Activated CD4-positive, alpha-beta T cell treated with anti-CD3 and anti-CD28 coated beads for 48 hours (primary cell): Measurements from ENCODE around the gene ADAMTS12.
"Not testable (repeated sequence)": the region's sequence is repeated elsewhere in the genome, so short reads cannot be mapped to it uniquely, and the experiment has no call there.

Source experiments
- DNase-seq: peaks from one replicate; pipeline ENCODE4 v3.0.0-alpha.2; 2020

ADAMTS12 gene

DNA sequence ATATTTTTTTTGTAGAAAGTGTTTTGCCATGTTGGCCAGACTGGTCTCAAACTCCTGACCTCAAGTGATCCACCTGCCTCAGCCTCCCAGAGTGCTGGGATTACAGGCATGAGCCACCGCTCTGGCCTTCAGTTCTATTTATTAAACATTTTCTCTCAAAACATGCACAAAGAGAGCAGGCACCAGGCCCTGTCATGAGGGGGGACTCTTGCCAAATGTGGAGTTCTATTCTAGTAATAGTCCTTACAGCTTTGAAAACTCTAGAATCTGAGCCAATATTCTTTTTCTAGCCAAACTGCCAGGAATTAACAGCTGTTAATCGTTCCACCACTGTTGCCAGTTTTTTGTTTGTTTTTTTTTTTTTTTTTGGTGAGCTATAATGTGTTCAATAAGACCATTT is 326.5 kb downstream of the ADAMTS12 start:
- DNase-seq, result no peak

DNA sequence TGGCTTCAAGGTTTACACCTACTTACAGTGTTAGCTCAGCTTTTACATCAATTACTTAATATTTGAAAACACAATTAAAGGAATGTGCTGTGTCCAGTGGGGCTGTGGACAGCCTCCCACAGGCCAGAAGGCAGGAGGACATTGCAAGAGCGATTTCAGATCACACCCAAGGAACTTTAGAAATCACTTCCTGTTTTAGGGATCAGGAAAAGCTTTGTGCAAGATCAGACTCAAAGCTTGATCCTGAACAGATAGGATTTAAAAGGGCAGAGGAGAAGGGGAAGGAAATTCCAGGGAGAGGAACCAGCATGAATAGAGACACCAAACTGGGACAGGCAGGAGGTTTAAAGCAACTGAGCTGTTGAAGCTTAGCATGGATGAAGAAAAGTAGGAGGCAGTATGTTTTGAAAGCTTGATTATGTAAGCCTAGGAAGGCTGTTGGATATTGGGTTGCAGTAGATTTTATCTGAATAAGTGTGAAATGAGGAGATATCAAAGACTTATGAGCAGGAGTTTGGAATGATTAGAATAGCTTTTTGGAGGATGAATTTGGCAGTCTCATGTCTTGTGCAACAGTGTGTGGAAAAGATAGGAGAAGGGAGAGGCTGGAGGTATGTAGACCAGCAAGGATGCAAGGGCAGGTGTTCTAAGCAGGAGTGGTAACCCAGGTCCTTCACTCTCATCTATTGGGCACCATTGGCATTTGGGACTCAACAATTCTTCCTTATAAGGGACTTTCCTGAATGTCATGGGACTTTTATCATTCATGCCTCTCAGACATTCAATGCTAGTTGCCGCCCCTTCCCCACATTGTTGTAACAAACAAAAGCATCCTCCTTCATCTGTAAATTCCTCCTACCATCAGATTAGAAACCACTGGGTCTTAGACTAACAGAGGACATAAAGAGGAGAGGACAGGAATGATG is 327.5 kb downstream of the ADAMTS12 start:
- no peak for DNase-seq

DNA sequence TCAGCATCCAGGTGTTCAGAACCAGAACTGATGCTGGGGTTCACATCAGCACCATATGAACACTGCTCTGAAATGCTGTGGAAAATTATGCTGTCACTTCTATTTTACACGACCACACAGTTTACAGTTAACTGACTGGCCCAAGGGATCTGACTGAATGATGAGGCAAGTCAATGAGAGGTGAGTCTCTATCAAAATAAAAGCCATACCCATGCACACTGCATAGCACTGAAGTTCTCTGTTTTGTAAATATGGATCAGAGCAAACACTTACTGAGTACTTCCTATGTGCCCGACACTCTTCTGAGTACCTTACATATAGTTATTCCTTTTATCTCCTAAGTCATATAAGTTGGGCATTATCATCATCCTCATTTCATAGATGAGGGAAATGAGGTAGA is 328.3 kb downstream of the ADAMTS12 start:
- no peak for DNase-seq

DNA sequence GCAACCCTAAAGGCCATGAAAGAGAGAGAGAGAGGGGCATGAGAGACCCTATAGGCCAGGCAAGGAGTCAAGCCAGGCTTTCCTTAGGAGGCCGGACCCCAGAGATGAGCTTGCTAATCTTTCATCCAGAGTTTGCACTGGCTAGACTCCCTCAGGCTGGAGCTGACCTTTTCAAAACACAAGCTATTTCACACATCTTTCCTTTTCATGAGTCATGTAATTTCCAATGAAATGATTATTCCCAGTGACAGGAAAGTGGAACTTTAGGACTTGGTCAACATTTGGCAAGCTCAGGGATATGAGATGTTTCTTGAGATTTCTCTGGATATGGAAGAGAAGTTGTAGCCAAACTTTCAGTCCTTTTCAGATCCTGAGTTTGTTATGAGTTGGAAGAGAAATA is 333.3 kb downstream of the ADAMTS12 start:
- no peak for DNase-seq

DNA sequence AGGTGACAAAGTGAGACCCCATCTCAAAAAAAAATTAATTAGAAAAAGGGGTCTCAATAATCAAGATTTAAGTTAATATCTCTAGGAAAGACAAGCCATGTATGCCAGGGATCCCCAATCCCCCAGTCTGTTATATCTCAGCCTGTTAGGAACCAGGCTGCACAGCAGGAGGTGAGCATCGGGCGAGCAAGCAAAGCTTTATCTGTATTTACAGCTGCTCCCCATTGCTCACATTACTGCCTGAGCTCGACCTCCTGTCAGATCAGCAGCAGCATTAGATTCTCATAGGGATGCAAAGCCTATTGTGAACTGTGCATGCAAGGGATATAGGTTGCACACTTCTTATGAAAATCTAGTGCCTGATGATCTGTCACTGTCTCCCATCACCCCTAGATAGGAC is 334.2 kb downstream of the ADAMTS12 start:
- DNase-seq, result no peak

DNA sequence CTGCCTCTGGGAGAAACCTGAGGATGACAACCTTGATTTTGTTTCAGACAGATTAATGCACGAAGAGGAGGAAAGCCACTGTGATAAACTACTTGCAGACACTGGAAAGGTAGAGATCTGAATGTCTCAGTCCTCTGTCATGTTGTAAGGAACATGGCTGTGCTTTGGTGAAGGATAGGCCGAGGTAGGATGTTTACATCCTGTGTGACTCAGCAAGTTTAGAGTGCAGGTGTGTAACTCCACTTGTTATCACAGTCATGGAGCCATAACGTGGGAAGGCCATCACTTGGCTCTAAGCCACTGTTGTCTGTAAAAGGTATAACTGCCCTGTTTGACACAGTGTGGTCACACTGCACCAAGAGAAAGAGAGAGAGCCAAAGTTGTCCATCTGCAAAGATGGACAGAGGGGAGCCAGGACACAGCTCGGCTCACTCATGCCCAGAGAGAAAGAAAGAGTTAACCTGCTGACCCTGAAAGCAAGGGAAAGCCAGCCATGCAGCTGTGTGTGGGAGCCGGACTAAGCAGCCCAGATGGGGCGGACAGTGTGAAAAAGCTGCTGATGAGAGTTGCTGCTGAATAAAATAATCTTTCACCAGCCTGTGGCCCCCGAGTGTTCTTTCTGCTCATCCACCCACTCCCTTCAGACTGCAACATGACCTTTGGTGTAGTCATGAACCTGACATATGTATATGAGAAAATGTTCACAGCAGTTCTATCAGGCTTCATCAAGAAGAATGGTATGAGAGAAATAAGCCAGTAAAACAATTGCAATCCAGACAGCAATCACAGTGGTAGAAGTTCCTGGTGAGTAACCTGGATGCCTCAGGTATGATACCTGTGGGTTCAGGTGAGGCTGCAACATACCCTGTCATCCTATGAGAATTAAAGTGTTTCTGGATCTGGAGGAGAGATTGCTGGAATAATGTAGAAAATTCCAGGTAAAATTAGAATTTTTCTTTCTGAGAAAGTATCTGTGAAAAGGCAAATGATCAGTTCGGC is 335.2 kb downstream of the ADAMTS12 start:
- DNase-seq, result no peak

DNA sequence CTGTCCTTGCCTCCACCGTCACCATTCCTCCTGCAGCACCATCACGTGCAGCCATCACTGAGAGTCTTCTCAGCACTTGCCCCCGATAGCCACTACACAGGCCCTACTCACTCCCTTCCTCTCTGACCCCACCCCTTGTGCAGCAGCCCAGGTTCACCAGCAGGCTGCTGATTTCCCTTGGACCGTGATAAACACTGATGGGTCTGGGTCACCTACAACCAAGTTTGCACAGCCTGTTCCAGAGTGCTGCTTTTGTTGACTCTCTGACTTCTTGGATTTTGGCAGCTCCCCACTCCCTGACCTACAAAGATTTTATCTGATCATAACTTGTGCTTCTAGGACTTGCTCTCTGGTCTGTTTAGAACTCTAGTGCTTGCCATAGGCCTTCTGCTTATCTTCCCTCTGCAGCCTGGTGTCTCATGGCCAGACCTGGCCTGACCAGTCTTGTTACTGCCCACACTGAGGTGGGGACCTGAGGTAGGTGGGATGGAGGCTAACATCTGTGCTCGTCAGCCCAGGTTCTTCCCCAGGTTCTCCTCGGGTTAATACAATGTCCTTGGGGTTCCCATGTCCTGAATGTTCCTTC is 341.7 kb downstream of the ADAMTS12 start:
- DNase-seq, result no peak

DNA sequence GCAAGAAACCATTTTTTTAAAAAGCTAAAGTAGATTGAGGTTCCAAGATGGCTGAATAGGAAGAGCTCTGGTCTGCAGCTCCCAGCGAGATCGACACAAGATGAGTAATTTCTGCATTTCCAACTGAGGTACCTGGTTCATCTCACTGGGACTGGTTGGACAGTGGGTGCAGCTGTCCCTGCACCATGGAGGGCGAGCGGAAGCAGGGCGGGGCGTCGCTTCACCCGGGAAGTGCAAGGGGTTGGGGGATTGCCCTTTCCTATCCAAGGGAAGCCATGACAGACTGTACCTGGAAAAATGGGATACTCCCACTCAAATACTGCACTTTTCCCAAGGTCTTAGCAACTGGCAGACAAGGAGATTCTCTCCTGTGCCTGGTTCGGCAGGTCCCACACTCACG is 352.0 kb downstream of the ADAMTS12 start:
- DNase-seq, result not testable (repeated sequence)

DNA sequence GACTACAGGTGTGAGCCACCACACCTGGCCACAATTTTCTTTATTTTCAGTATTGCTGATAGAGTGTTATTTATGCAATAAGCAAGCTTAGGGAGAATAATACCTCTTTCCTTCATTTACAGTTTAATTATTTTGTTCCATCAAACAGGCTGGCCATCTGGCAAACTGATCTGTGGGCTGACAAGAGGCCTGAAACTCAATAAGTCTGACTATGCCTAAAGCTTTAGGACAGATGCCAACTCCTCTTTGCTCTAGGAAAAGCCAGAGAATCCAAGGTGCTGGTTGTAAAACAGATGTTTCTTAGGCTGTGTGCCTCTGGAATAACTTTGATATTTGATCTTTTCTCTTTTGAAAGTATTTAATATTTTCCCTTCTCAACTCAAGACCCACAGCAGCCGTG is 352.6 kb downstream of the ADAMTS12 start:
- DNase-seq, result no peak

DNA sequence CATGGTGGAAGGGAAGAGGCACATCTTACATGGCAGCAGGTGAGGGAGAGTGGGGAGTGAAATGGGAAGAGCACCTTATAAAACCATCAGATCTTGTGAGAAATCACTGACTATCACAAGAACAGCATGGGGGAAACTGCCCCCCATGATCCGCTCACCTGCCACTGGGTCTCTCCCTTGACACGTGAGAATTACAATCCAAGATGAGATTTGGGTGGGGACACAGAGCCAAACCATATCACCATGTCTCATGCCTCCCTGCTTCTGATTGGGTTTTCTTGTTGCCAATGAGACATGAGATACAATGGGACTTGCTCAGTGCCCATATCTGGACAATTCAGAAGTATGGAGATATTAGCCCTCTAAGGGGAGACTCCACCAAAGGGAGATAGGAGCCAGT is 353.6 kb downstream of the ADAMTS12 start:
- no peak for DNase-seq

DNA sequence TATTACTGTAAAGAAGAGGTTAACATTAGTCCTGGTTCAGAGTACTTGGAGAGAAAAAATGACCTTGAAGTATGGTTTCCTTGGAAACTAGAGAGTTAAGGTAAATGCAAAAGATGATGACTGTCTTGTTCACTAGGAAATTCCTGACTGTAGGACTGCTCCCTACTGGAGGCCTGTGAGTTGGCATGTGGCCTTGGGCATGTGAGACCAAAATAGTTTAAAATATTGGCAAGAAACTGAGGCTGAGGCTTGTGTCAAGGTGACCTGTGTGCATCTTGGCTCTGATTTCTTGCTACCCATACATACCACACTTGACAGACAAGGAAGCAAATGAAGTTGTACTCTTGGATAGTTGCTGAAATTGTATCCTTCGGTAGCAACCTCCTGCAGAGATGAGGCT is 354.6 kb downstream of the ADAMTS12 start:
- no peak for DNase-seq

DNA sequence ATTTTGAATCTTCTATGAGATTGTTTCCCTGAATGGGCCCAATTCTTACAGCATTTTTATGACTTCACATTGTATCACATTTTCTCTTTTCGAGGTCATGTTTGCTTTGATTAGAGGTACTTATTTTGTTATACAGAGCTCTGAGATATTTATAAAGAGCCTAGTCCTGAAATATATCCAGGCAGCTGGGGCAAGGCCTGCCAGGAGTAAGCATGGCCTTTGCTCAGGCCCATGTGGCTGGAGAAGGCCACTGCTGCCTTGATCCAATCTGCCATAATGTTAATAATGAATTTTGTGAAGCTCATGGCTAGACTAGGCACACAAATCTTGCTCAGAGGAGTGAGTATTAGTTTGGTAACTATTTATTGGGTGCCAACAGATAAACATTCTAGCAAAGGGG is 355.0 kb downstream of the ADAMTS12 start:
- no peak for DNase-seq

DNA sequence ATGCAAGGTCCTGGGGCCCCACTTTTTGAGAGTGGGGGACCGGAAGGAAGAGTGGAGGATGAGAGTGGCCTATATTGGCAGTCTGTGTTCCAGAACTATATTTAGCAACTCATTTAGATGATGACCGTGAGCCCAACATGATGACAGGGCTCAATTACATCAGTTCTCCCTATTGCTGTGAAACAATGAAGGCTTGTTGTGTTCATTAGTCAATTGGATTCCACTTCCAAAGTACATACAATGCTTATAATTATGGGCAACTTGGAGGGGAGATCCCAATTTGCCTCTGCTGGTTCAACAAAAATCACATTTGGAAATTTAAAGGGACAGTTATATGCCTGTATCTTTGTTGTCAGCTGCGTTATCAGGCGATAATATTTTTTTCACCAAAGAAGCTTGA is 360.0 kb downstream of the ADAMTS12 start:
- DNase-seq, result no peak

DNA sequence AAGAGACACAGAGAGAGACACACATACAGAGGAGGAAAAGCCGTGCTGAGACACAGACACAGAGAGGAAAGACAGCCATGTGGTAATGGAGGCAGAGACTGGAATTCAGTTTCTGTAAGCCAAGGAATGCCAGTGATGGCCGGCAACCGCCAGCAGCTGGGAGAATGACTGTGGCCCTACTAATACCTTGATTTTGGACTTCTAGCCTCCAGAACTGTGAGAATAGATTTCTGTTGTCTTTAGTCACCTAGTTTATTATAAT is 360.8 kb downstream of the ADAMTS12 start:
- no peak for DNase-seq

DNA sequence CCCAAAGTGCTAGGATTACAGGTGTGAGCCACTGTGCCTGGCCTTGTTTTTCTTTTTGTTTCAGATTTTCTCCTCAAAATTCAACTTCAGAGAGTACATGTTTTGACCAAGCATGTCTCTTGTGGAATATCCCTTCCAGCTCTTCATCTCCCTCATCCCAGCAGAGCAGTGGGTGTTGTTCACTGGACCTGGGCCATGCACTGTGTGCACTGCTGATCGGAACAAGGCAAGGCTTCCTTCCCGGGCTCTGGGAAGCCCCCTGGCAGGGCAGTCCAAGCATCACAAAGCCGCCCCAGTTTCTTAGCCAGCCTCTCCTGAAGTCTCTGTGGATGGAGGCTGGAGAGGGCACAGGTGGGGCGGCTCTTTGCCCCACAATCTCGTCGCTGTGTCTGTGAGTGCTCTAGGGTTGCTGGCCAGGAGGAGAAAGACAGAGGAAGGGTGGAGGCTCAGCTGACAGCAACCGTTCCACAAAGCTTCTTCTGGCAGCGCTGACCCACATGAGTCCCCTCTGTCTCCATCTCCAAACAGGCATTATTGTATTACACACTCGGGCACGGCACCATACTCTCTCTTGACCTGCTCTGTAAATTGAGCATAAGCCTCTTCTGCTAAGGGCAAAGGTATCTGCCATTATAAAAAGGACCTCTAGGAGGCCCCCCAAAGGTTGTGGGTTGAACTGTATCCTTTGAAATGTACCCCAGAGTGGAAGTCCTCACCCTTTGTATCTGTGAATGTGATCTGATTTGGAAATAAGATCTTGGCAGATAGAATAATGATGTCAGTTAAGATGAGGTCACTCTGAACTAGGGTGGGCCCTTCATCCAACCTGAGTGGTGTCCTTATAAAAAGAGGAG is 361.4 kb downstream of the ADAMTS12 start:
- DNase-seq, result no peak

DNA sequence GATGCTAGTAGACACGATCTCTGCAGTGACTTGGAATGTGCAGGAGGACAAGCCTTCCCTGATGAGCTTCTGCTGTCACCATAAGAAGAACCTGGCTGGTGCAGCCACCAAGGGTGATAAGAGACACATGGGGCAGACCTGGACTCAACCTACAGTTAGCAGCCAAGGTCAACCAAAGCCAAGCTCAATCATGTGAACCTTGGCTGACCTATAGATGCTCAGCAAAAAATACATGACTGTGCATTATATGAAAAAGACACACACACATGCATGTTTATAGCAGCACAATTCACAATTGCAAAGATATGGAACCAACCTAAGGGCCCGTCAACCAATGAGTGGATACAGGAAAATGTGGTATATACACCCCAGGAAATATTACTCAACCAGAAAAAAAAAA is 364.1 kb downstream of the ADAMTS12 start:
- DNase-seq, result no peak

DNA sequence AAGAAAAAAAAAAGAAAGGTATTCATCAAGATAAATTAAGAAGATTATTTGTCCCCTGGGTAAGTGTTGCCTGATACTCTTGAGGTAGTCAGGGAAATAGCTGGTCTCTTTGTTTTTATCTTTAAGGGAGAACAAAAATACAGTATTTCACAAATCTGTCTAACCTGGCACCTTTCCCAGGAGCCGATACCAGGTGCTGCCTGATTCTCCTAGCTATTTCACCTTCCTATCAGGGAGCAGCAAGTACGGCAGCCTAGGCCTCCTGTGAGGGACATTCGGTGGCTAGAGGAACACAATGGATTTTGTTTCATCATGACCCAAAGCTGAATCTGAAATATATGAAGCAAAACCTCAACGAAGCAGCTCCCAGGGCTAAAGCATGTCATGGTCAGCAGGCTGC is 365.0 kb downstream of the ADAMTS12 start:
- no peak for DNase-seq

DNA sequence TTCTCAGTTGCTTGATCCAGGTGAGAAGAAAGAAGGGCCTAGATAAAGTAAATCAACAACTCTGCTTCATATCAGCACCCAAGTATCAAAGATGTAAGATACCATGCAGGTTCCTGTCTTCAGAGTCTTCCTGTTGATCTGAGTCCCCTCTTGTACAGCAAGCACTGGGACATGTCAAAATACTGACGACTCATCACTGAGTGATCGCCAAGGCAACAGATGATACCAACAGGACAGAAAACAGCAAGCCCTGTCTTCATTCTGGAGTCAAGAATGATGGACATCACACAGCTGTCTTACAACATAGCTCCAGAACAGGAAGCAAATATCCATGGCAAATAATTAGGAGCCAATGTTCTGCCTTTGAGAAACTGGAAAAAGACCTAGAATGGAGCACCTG is 367.3 kb downstream of the ADAMTS12 start:
- DNase-seq, result no peak

DNA sequence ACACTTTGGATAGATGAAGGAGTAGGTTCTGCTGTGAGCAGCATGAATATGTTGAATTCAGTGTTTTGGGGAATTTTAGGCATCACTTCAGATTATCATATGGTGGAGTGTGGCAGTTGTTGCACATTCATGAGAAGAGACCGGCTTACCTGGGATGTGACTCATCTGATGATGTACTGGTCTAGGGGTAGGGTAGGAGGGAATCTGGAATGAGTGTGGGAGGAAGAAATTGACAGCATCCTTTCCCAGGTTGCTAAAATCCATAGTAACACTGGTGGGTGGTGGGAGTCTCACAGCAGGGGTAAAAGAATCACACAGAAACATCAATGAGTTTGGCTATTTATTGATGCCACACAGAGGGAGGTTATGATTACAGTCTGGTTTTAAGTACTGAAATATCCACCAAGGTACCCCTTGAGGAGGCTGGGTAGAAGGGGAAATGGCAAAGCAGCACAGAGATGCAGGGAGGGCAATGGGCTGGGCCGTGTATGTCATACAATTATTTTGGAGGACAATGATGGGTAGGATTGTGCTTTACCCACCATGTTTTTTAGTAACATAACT is 368.5 kb downstream of the ADAMTS12 start:
- DNase-seq, result no peak

DNA sequence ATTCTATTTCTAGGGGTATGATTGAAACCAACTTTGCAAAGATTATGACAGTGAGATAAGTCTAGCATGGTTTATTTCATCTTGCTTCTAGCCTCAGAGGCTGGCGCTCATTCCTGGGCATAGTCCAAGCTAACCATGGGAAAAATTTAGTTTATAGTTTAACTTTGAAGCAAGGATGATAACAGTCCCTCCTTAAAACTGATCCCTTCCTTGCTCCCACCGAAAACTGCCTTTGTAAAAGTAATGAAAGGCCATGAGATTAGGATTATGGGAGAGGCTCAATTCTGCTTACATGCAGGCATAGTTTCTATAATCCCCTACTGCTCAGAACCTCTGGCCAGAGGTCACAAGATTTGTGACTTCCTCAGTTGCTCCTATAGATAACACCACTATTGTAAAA is 375.4 kb downstream of the ADAMTS12 start:
- DNase-seq, result no peak

DNA sequence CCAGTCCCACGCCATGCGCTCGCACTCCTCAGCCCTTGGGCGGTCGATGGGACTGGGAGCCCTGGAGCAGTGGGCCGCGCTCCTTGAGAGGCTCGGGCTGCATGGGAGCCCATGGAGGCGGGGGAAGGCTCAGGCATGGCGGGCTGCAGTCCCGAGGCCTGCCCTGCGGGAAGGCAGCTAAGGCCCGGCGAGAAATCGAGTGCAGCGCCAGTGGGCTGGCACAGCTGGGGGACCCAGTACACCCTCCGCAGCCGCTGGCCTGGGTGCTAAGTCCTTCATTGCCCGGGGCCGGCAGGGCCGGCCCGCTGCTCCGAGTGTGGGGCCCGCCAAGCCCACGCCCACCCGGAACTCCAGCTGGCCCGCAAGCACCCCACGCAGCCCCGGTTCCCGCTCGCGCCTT is 376.4 kb downstream of the ADAMTS12 start:
- not testable (repeated sequence) for DNase-seq

DNA sequence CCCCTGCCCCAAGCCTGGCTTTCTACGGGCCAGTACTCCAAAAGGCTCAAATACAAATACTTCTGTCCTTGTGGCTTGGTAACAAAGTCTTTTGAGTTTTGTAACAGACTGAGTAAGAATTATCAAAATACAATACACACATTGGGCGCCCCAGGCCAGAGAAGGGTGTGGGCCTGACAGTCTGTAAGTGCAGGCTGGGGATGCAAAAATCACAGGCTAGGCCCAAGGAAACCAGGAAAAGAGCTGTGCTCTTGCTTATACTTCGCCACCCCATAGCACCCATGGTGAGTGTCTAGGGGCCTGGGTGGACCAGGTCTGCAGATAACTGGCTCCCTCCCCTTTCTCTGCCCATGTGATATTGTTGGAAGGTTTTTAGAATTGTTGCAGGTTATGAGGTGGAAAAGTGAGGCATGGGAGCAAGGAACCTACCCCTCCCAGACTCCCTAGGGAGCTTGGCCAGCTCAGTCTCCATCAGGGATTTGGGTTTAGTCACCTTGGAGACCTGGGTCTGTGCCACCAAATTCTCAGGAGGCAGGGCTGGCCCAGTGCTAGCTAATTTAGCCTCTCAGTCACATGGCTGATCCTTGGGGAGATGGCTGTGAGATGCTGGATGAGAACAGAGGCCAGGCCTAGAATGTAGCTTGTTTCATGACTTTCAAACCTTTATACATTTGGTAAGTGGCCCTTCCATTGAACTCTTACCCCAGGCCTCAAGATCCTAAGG is 378.2 kb downstream of the ADAMTS12 start:
- DNase-seq, result no peak
